ENCODE data around the gene NR4A1. TPM values are rescaled to one million over a fixed set of nuclear protein-coding genes. Genes with fewer than 3 reads are reported as not detected.

NR4A1 gene
- polyA plus RNA-seq, 1 experiment: 4.4 TPM

DNA sequence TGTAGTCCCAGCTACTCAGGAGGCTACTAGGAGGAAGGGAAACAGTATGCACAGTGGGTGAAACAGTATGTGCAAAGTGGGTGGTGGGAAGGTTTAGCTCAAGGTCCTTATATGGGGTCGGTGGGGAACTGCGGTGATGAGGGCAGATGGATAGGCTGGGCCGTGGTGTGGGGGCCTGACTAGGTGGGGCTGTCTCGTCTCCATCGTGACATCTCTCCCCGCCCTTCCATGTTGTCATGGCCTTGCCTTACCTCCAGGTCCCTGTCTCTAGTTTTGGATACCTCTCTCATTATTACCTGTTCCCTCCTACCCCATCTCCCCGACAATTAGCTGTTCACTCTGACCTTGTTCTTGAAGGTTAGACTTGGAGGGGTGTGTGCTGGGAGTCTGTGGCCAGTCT is 4.4 kb upstream of the NR4A1 start:
- CTCF ChIA-PET: interaction anchor here (2.8 kb wide), 1 partner anchor 21 kb away, joined by 19 read pairs; no protein-coding TSS in a partner anchor
- no peak overlapping the region for H3K4me3 ChIP-seq (ENCODE audit: low read depth, low read length)

DNA sequence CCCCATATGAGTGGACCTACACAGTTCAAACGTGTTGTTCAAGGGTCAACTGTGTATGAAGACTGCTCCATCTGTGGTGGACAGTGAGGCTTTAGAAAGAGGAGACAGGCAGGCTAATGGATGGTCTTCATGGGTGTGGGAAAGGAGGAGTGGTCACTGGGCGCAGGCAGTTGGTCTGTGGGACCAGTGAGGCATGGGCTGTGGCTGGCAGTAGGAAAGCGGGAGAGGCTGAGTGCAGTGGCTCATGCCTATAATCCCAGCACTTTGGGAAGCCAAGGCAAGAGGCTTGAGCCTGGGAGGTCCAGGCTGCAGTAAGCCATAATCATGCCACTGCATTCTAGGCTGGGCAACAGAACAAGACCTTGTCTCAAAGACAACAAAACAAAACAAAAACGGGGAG is 2.0 kb upstream of the NR4A1 start:
- H3K4me3 ChIP-seq (ENCODE audit: low read depth, low read length): no peak overlapping the region
- H3K27me3 ChIP-seq (ENCODE audit: control insufficient read depth, insufficient read depth, low read length): no peaks in the 10 kb centered on the region
- TF ChIP-seq, protein P1, sequence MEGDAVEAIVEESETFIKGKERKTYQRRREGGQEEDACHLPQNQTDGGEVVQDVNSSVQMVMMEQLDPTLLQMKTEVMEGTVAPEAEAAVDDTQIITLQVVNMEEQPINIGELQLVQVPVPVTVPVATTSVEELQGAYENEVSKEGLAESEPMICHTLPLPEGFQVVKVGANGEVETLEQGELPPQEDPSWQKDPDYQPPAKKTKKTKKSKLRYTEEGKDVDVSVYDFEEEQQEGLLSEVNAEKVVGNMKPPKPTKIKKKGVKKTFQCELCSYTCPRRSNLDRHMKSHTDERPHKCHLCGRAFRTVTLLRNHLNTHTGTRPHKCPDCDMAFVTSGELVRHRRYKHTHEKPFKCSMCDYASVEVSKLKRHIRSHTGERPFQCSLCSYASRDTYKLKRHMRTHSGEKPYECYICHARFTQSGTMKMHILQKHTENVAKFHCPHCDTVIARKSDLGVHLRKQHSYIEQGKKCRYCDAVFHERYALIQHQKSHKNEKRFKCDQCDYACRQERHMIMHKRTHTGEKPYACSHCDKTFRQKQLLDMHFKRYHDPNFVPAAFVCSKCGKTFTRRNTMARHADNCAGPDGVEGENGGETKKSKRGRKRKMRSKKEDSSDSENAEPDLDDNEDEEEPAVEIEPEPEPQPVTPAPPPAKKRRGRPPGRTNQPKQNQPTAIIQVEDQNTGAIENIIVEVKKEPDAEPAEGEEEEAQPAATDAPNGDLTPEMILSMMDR (IDR thresholded peaks at IDR 0.05; ENCODE audit: low read depth, low read length): no peak
- no peak for DNase-seq (ENCODE audit: low read depth, low spot score)
- H3K27ac ChIP-seq (ENCODE audit: low read depth, low read length): no peak overlapping the region
- ChIA-PET CTCF (interaction anchor here (0.6 to 2.8 kb wide), 2 partner anchors 24 to 34 kb away, joined by 3 to 19 read pairs; no protein-coding TSS in a partner anchor), POLR2A (interaction anchor here (0.6 kb wide), 1 partner anchor 16 kb away, joined by 4 read pairs; no protein-coding TSS in a partner anchor)
- H3K9me3 ChIP-seq (ENCODE audit: control insufficient read depth, insufficient read depth, low read length): no peaks in the 10 kb centered on the region

More for the DNA sequence above, 4.4 kb upstream of the NR4A1 start:
- Histone ChIP-seq H3K27ac (ENCODE audit: low read depth, low read length) (no peak overlapping the region), H3K9me3 (ENCODE audit: control insufficient read depth, insufficient read depth, low read length) (no peaks in the 10 kb centered on the region), H3K27me3 (ENCODE audit: control insufficient read depth, insufficient read depth, low read length) (no peaks in the 10 kb centered on the region)
- TF ChIP-seq, protein P1 (IDR thresholded peaks at IDR 0.05; ENCODE audit: low read depth, low read length): no peak
- no peak for DNase-seq (ENCODE audit: low read depth, low spot score)
- POLR2A ChIA-PET: no interaction called here

DNA sequence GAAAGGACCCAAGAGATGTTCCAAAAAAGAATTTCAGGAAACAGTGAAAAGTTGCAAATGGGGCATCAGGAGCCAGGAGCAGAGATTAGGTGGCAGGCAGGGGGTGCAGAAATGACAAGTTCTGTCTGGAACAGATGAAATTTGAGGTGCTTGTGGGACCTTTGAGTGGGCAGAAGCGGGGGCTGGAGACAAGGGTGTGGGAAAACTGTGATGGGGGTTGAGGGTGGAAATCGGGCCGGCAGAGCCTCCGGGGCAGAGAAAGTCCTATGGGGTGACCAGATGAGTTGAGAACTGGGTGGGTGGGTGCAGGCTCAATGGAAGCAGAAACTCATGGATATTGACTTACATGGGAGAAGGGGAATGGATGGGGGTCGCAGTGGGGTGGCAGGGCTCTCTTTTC is 1.6 kb upstream of the NR4A1 start:
- POLR2A ChIA-PET: interaction anchor here (2.7 kb wide), 1 partner anchor 16 kb away, joined by 30 read pairs; no protein-coding TSS in a partner anchor

DNA sequence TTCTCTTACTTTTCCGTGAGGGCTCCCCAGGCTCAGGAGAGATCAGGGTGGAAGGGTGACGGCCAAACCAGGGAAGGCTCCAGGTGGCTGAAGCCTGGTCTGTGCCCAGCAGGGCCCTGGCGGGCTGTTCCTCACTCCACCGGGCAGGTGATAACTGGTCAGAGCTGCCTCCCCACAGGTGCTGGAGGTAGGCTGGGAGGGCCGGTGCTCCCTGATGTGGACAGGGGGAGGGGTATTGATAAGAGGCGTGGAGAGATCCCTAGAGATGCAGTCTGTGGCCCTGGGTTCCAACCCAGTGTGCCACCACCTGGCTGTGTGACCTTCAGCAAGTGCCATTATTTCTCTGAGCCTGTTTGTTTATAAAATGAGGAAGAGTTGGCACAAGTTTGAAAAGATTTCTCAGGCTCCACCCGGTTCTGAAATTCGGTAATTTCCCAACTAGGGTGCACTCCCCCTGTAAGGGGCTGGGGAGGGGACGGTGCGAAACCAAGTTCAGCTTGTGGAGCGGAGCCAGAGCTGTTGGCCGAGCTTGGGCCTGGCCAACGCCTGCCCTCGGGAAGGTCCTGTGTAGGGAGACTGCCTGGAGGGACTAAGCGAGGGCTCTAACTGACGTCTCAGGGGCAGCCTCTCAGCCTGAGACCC is 1.0 kb upstream of the NR4A1 start:
- Histone ChIP-seq H3K9me3 (ENCODE audit: control insufficient read depth, insufficient read depth, low read length) (no peaks in the 10 kb centered on the region), H3K4me3 (ENCODE audit: low read depth, low read length) (peak overlapping the region; percentile 69), H3K27me3 (ENCODE audit: control insufficient read depth, insufficient read depth, low read length) (no peaks in the 10 kb centered on the region), H3K27ac (ENCODE audit: low read depth, low read length) (peak overlapping the region; percentile 98)
- ChIA-PET CTCF (interaction anchor here (0.7 to 2.6 kb wide), 4 partner anchors 24 to 44 kb away, joined by 4 to 21 read pairs (median 4); no protein-coding TSS in a partner anchor), POLR2A (interaction anchor here (0.9 to 2.7 kb wide), 7 partner anchors 11 to 43 kb away, joined by 3 to 30 read pairs (median 9); partner anchors contain the start of gene TAMALIN)
- TF ChIP-seq, protein P1 (IDR thresholded peaks at IDR 0.05; ENCODE audit: low read depth, low read length): no peak
- DNase-seq (ENCODE audit: low read depth, low spot score): no peak

More for the DNA sequence above, 1.6 kb upstream of the NR4A1 start:
- Histone ChIP-seq H3K9me3 (ENCODE audit: control insufficient read depth, insufficient read depth, low read length) (no peaks in the 10 kb centered on the region), H3K27me3 (ENCODE audit: control insufficient read depth, insufficient read depth, low read length) (no peaks in the 10 kb centered on the region), H3K4me3 (ENCODE audit: low read depth, low read length) (no peak overlapping the region), H3K27ac (ENCODE audit: low read depth, low read length) (no peak overlapping the region)
- CTCF ChIA-PET: interaction anchor here (2.6 kb wide), 1 partner anchor 25 kb away, joined by 21 read pairs; no protein-coding TSS in a partner anchor
- no peak for DNase-seq (ENCODE audit: low read depth, low spot score)
- TF ChIP-seq, protein P1 (IDR thresholded peaks at IDR 0.05; ENCODE audit: low read depth, low read length): no peak

Measured in AG04450 (cell line).